ENCODE results near the gene EPAS1.

DNA sequence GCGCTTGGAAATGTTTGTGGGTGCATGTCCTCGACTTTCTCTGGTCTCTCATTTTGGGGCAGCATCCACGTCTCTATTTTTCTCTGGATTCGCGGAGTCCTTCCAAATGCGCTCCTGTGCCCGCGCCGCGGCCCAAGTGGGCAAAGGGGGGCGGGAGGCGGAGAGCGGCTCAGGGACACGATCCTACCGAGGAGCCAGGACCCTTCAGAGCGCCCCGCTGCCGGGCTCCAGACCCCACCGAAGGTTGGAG lies 990 bp downstream of the EPAS1 start:
- TF ChIP-seq CTCF (IDR thresholded peaks at IDR 0.05; ENCODE audit: low read depth, low read length, missing input control) (no peak), MAX (IDR thresholded peaks at IDR 0.05) (no peak), RXRA (IDR thresholded peaks at IDR 0.05) (no peak), RAD21 (IDR thresholded peaks at IDR 0.05) (no peak), SP1 (IDR thresholded peaks at IDR 0.05) (no peak)
- TF ChIP-seq, protein P1, sequence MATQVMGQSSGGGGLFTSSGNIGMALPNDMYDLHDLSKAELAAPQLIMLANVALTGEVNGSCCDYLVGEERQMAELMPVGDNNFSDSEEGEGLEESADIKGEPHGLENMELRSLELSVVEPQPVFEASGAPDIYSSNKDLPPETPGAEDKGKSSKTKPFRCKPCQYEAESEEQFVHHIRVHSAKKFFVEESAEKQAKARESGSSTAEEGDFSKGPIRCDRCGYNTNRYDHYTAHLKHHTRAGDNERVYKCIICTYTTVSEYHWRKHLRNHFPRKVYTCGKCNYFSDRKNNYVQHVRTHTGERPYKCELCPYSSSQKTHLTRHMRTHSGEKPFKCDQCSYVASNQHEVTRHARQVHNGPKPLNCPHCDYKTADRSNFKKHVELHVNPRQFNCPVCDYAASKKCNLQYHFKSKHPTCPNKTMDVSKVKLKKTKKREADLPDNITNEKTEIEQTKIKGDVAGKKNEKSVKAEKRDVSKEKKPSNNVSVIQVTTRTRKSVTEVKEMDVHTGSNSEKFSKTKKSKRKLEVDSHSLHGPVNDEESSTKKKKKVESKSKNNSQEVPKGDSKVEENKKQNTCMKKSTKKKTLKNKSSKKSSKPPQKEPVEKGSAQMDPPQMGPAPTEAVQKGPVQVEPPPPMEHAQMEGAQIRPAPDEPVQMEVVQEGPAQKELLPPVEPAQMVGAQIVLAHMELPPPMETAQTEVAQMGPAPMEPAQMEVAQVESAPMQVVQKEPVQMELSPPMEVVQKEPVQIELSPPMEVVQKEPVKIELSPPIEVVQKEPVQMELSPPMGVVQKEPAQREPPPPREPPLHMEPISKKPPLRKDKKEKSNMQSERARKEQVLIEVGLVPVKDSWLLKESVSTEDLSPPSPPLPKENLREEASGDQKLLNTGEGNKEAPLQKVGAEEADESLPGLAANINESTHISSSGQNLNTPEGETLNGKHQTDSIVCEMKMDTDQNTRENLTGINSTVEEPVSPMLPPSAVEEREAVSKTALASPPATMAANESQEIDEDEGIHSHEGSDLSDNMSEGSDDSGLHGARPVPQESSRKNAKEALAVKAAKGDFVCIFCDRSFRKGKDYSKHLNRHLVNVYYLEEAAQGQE (IDR thresholded peaks at IDR 0.05): no peak

Measured in liver (tissue), 3 donors.